GM12891 (cell line): ENCODE data around the gene DNAAF8.

Experiments used
- POLR2A ChIP-seq: IDR thresholded peaks from 2 replicates; pipeline ENCODE4 v1.6.1; 2011; ENCODE audit warnings: low read depth, low read length, control low read depth
- TAF1 ChIP-seq: IDR thresholded peaks from 2 replicates; pipeline ENCODE4 v1.6.1; 2011; ENCODE audit warnings: low read depth, low read length, control low read depth

- TF ChIP-seq POLR2A: no peak
- TF ChIP-seq TAF1: no peak
Measured at GRCh38 chr16:4753227-4753626, 18.9 kb downstream of the DNAAF8 start.
